MM.1S (cell line): ENCODE measurements around the gene NYNRIN.
"Not testable (repeated sequence)": the region's sequence is repeated elsewhere in the genome, so short reads cannot be mapped to it uniquely, and the experiment has no call there.

Experiments used
- CTCF ChIP-seq: fragments of 300-600 bp; sonication (generic); IDR thresholded peaks from 2 replicates; pipeline ENCODE4 v1.5.1; 2016; ENCODE audit warnings: antibody characterized with exemption, low read length, mixed read lengths
- EZH2 ChIP-seq: fragments of 300-600 bp; sonication (generic); optimal IDR thresholded peaks from 2 replicates; pipeline ENCODE3; 2017; ENCODE audit warnings: low read depth, mild to moderate bottlenecking, antibody characterized with exemption, low read length, mixed read lengths
- EZH2phosphoT487 ChIP-seq: fragments of 300-600 bp; sonication (generic); IDR thresholded peaks from 2 replicates; pipeline ENCODE4 v1.6.1; 2018; ENCODE audit warnings: antibody characterized with exemption, low read length

- not testable (repeated sequence) for TF ChIP-seq CTCF, EZH2phosphoT487, EZH2
Measured at GRCh38 chr14:24371605-24372004, 27.2 kb upstream of the NYNRIN start.
